Inflammatory macrophage treated with lipopolysaccharide for 1 hour (primary cell): ENCODE results near the gene GLRA3.

ENCODE experiments used
- DNase-seq, 2 donors: peaks; one replicate each; pipeline ENCODE4 v3.0.0-alpha.2; 2020 to 2022

GLRA3 gene

DNA sequence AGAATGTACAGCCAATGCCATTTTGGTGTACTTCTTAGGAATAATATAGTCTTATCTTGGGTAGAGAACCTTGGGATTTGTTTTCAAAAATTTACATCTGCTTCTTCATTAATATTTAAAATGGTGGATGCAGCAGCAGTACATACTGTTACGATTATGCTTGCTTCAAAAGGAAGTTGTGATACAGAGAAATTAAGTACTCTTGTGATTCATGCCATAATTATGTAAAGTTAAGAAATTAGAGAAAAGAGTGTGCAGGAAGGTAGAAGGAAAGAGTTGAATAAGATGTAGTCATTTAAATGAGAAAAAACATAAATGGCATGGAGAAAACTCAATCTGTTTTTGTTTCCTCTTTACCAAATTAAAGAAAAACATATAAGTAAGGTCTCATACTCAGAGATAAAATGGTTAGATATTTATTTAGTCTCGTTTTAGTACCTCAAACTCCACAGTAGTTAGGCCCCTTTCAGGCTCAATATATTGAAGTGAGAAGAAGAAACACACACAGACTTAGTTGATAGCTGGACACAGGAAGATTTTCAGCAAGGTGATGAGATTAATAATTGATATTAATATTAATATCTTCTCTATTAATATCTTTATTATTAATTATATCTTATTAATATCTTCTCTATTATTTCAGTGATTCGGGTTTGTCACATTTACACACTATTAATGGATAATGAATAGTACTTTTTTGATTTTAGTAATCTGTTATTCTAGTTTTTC, 236.6 kb downstream of the GLRA3 start:
- no peak for DNase-seq

DNA sequence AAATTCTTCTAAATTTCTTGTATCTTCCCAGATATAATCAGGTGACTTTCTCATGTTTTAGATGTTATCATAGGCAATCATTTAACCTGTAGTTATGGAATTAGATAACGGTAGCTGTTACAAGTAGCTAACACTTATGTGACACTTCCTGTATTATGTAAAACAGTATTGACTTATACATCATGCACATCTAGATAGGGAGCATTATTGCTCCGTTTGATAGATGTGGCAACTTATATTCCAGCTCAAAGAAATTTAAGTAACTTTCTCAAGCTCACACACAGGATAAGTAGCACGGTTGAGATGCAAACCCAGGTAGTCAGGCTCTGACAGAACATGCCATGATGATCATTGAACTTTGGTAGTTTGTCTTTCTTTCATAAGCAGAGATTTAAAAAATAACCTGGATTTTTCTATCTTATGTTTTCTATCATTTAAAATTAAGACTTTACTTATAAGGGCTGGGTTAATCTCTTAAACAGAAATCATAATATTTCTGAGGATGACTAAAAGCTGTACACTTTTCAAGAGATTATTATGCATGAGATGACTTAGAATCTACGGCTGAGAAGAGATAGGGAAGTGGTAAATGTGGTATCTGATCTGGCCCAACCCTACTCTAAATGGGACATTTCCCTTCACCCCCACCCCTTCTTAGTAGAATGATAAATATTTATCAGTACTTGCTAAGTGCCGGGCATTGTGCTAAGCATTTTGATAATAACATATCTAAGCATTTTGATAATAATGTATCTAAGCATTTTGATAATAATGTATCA, 237.6 kb downstream of the GLRA3 start:
- DNase-seq: peak; percentile 33 to 59

GRCh38 chr4:174590336-174590735, 238.7 kb downstream of the GLRA3 start:
- no peak for DNase-seq
